HEK293 (cell line): ENCODE measurements around the gene TTC34.

ENCODE experiments used
- CTCF ChIA-PET: fragments of 350-600 bp; formaldehyde crosslinking; extraction: SDS; loops from one replicate; lab custom pipeline; 2021; ENCODE audit warnings: antibody characterized with exemption; lab: Yijun Ruan, JAX
- POLR2A ChIA-PET: fragments of 300-600 bp; formaldehyde crosslinking; extraction: SDS; loops from one replicate; lab custom pipeline; 2020; ENCODE audit warnings: antibody characterized with exemption, inconsistent platforms; lab: Yijun Ruan, JAX
- H3K27ac ChIP-seq: fragments of 200-500 bp; sonication (Bioruptor generic); 2 replicates; pipeline ENCODE4 v1.5.1; 2014; ENCODE audit warnings: low read depth, low read length, control low read depth, inconsistent platforms; ENCODE audit errors: extremely low read depth
- H3K36me3 ChIP-seq, 2 experiments: fragments of 200-500 bp in 1 of 2; sonication (Bioruptor generic) in 1 of 2; 1 replicate in 1 of 2; 2 replicates in 1 of 2; pipeline ENCODE4 v1.5.1; 2014 to 2017; ENCODE audit warnings: inconsistent platforms in 2 of 2, low read length in 2 of 2; ENCODE audit not compliant: control insufficient read depth in 2 of 2, insufficient read depth in 1 of 2
- H3K4me1 ChIP-seq: fragments of 200-500 bp; sonication (Bioruptor generic); 2 replicates; pipeline ENCODE4 v1.5.1; 2014; ENCODE audit warnings: mild to moderate bottlenecking, low read length, inconsistent platforms; ENCODE audit not compliant: control insufficient read depth, insufficient read depth
- H3K4me3 ChIP-seq: 2 replicates; pipeline ENCODE4 v1.5.1; 2011; ENCODE audit warnings: low read depth, mild to moderate bottlenecking, control low read depth, low read length, moderate library complexity
- H3K9me3 ChIP-seq: fragments of 200-500 bp; sonication (Bioruptor generic); 2 replicates; pipeline ENCODE4 v1.5.1; 2014; ENCODE audit warnings: low read depth, low read length, inconsistent platforms; ENCODE audit not compliant: control insufficient read depth, insufficient read depth
- FEZF1 ChIP-seq: fragments of 450-650 bp; formaldehyde crosslinking; IDR thresholded peaks from 2 replicates; pipeline ENCODE4 v1.5.1; 2016; ENCODE audit warnings: missing biosample characterization, missing genetic modification characterization
- GLIS2 ChIP-seq: fragments of 450-650 bp; formaldehyde crosslinking; IDR thresholded peaks from 2 replicates; pipeline ENCODE4 v1.5.1; 2016; ENCODE audit warnings: missing biosample characterization, missing genetic modification characterization
- KLF1 ChIP-seq: fragments of 450-650 bp; formaldehyde crosslinking; IDR thresholded peaks from 2 replicates; pipeline ENCODE4 v1.5.1; 2016; ENCODE audit warnings: missing biosample characterization, missing genetic modification characterization
- PRDM1 ChIP-seq: fragments of 450-650 bp; formaldehyde crosslinking; IDR thresholded peaks from 2 replicates; pipeline ENCODE4; 2016; ENCODE audit warnings: missing biosample characterization, missing genetic modification characterization
- TRIM28 ChIP-seq: IDR thresholded peaks from 2 replicates; pipeline ENCODE4 v1.6.1; 2011; ENCODE audit warnings: low read length, control low read depth, borderline replicate concordance
- ZBTB20 ChIP-seq: fragments of 450-650 bp; formaldehyde crosslinking; IDR thresholded peaks from 2 replicates; pipeline ENCODE4 v1.5.1; 2016; ENCODE audit warnings: missing biosample characterization, missing genetic modification characterization
- ZFP41 ChIP-seq: fragments of 450-650 bp; formaldehyde crosslinking; IDR thresholded peaks from 2 replicates; pipeline ENCODE4 v1.5.1; 2016; ENCODE audit warnings: missing biosample characterization, missing genetic modification characterization, borderline replicate concordance
- ZNF114 ChIP-seq: fragments of 450-650 bp; formaldehyde crosslinking; IDR thresholded peaks from 2 replicates; pipeline ENCODE4 v1.5.0; 2017; ENCODE audit warnings: missing biosample characterization, missing genetic modification characterization
- ZNF132 ChIP-seq: fragments of 450-650 bp; formaldehyde crosslinking; IDR thresholded peaks from 2 replicates; pipeline ENCODE4 v1.5.1; 2017; ENCODE audit warnings: missing biosample characterization, missing genetic modification characterization, borderline replicate concordance
- ZNF16 ChIP-seq: fragments of 450-650 bp; formaldehyde crosslinking; IDR thresholded peaks from 2 replicates; pipeline ENCODE4 v1.5.1; 2016; ENCODE audit warnings: low read depth, missing biosample characterization, missing genetic modification characterization
- ZNF175 ChIP-seq: fragments of 450-650 bp; formaldehyde crosslinking; IDR thresholded peaks from 2 replicates; pipeline ENCODE4 v1.5.1; 2016; ENCODE audit warnings: missing biosample characterization, missing genetic modification characterization
- ZNF211 ChIP-seq: fragments of 450-650 bp; formaldehyde crosslinking; IDR thresholded peaks from 2 replicates; pipeline ENCODE4 v1.5.1; 2016; ENCODE audit warnings: low read depth, missing biosample characterization, missing genetic modification characterization
- ZNF26 ChIP-seq: fragments of 450-650 bp; formaldehyde crosslinking; IDR thresholded peaks from 2 replicates; pipeline ENCODE4 v1.5.1; 2016; ENCODE audit warnings: missing biosample characterization, missing genetic modification characterization
- ZNF280D ChIP-seq: fragments of 450-650 bp; formaldehyde crosslinking; IDR thresholded peaks from 2 replicates; pipeline ENCODE4 v1.5.1; 2016; ENCODE audit warnings: missing biosample characterization, missing genetic modification characterization
- ZNF341 ChIP-seq: fragments of 450-650 bp; formaldehyde crosslinking; IDR thresholded peaks from 2 replicates; pipeline ENCODE4; 2016; ENCODE audit warnings: low read depth, missing biosample characterization, missing genetic modification characterization
- ZNF354C ChIP-seq: fragments of 450-650 bp; formaldehyde crosslinking; IDR thresholded peaks from 2 replicates; pipeline ENCODE4 v1.5.1; 2016; ENCODE audit warnings: missing biosample characterization, missing genetic modification characterization, low read depth, borderline replicate concordance
- ZNF391 ChIP-seq: fragments of 450-650 bp; formaldehyde crosslinking; IDR thresholded peaks from 2 replicates; pipeline ENCODE4 v1.5.1; 2016; ENCODE audit warnings: low read depth, missing biosample characterization, missing genetic modification characterization, borderline replicate concordance
- ZNF48 ChIP-seq: fragments of 450-650 bp; formaldehyde crosslinking; IDR thresholded peaks from 2 replicates; pipeline ENCODE4 v1.5.1; 2016; ENCODE audit warnings: missing biosample characterization, missing genetic modification characterization
- ZNF510 ChIP-seq: fragments of 450-650 bp; formaldehyde crosslinking; IDR thresholded peaks from 2 replicates; pipeline ENCODE4 v1.5.1; 2018; ENCODE audit warnings: mild to moderate bottlenecking, missing genetic modification characterization, missing biosample characterization; ENCODE audit not compliant: insufficient replicate concordance
- ZNF530 ChIP-seq: fragments of 450-650 bp; formaldehyde crosslinking; IDR thresholded peaks from 2 replicates; pipeline ENCODE4 v1.5.1; 2016; ENCODE audit warnings: low read depth, missing biosample characterization, missing genetic modification characterization
- ZNF639 ChIP-seq: fragments of 450-650 bp; formaldehyde crosslinking; IDR thresholded peaks from 2 replicates; pipeline ENCODE4 v1.5.1; 2016; ENCODE audit warnings: missing biosample characterization, missing genetic modification characterization
- ZNF776 ChIP-seq: fragments of 450-650 bp; formaldehyde crosslinking; IDR thresholded peaks from 2 replicates; pipeline ENCODE4 v1.5.0; 2017; ENCODE audit warnings: missing biosample characterization, missing genetic modification characterization, borderline replicate concordance
- ZNF785 ChIP-seq: fragments of 450-650 bp; formaldehyde crosslinking; IDR thresholded peaks from 2 replicates; pipeline ENCODE4 v1.5.1; 2016; ENCODE audit warnings: missing biosample characterization, missing genetic modification characterization

TTC34 gene

GRCh38 chr1:2784854-2785630 lies 16.5 kb downstream of the TTC34 start (continued):
- TF ChIP-seq ZNF639 (tag by site-specific recombination) (no peak), PRDM1 (tag by site-specific recombination) (no peak), FEZF1 (tag by site-specific recombination) (no peak), ZNF354C (tag by site-specific recombination) (no peak), ZNF785 (tag by site-specific recombination) (no peak), ZNF48 (tag by site-specific recombination) (no peak)

GRCh38 chr1:2783435-2784397 lies 17.8 kb downstream of the TTC34 start:
- Histone ChIP-seq H3K36me3 (no peaks in the 10 kb centered on the region), H3K9me3 (no peaks in the 10 kb centered on the region; the same call in 1 of the 2 replicates), H3K4me1 (no peaks in the 10 kb centered on the region), H3K4me3 (no peak overlapping the region), H3K27ac (no peak overlapping the region)
- ChIA-PET CTCF (no interaction called here), POLR2A (no interaction called here)
- TF ChIP-seq ZNF530 (tag by site-specific recombination) (no peak), ZNF16 (tag by site-specific recombination) (no peak), GLIS2 (tag by site-specific recombination) (no peak), ZNF341 (tag by site-specific recombination) (no peak), KLF1 (tag by site-specific recombination) (no peak), ZNF776 (no peak), ZNF391 (tag by site-specific recombination) (no peak), ZFP41 (tag by site-specific recombination) (no peak), ZNF114 (no peak), ZNF211 (tag by site-specific recombination) (no peak), TRIM28 (no peak), ZBTB20 (tag by site-specific recombination) (no peak), ZNF26 (tag by site-specific recombination) (no peak), ZNF175 (tag by site-specific recombination) (no peak), ZNF280D (tag by site-specific recombination) (no peak), ZNF132 (tag by site-specific recombination) (no peak), ZNF510 (tag by site-specific recombination) (no peak)
